ENCODE data around the gene PANX2.

GRCh38 chr22:50198624-50199017 is 28.1 kb downstream of the PANX2 start:
- no peak for TF ChIP-seq CTCF (IDR thresholded peaks at IDR 0.05)
- TF ChIP-seq POLR2AphosphoS5 (IDR thresholded peaks at IDR 0.05), result no peak
- TF ChIP-seq POLR2A (IDR thresholded peaks at IDR 0.05), result no peak

All from breast epithelium (tissue), 3 donors.